A549 treated with Hydrocortisone at 1 μM for 4 hours (cell line): ENCODE data around the gene LGALSL. TPM values are rescaled to one million over a fixed set of nuclear protein-coding genes. Genes with fewer than 3 reads are reported as not detected.

Experiments
- total RNA-seq: library from RNA; stranded (reverse); fragments of 200-300 nt; extraction: Qiagen RNA extraction; gene quantifications from 5 replicates; pipeline ENCODE4 v1.2.3, GENCODE V29; 2022

LGALSL gene
- total RNA-seq, result 11.1 to 13.9 TPM (median 12.3 TPM) in 5 replicates

DNA sequence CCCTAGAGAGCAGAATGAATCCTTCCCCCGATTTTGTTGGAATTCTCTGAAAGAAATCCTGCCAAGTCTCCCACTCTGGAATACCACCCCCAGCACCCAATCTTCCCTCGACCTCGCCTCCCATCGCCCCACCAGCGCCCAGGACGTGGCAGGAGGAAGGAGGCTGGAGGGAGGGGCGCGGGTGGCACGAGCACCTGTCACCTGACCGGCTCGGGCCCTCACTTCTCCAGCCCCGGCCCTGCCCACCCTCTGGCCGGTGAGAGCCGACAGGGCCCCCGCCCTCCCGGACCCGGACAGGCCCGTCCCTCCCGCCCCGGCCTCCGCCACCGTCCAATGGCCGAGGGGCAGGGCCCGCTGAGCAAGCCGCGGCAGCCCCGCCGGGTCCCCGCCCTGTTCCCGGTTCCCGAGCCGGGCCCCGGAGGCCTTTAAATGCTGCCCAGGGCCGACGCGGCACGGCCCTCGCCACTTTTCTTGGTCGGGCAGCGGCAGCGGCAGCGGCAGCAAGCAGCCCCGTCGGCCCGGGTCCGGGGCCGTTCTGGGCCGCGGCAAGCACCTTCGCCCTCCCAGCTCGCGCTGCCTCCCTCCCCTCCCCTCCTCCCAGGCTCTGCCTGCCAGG lies at the start of gene LGALSL:
Gene LGALSL, plus strand, starts transcription at position 393 of the 616 bp plus-strand sequence. CDS start 384 bp downstream, outside the sequence.

Other genes with a start within 250 kb of the LGALSL start
- 21.1 to 29.2 TPM (median 23.4 TPM) in 5 replicates for gene AFTPH, start 70.2 kb downstream of the LGALSL start, total RNA-seq
- gene SERTAD2, start 199.8 kb downstream of the LGALSL start, total RNA-seq, result 7.8 to 12.7 TPM (median 9.6 TPM) in 5 replicates